Suprapubic skin (tissue), 4 donors: ENCODE data around the gene TSPAN18.

ENCODE experiments used
- CTCF ChIP-seq, 2 donors: fragments of 200-600 bp in 1 of 2; fragments of 450-650 bp in 1 of 2; sonication (generic) in 1 of 2; IDR thresholded peaks; one replicate each; pipeline ENCODE4 v1.5.1; 2016 to 2019; ENCODE audit warnings: antibody characterized with exemption in 2 of 2, mild to moderate bottlenecking in 1 of 2, moderate library complexity in 1 of 2
- EP300 ChIP-seq: sonication (generic); formaldehyde crosslinking; IDR thresholded peaks from one replicate; pipeline ENCODE4 v1.6.1; 2017; ENCODE audit warnings: antibody characterized with exemption
- POLR2A ChIP-seq, 2 donors: fragments of 450-650 bp; IDR thresholded peaks; one replicate each; pipeline ENCODE4 v1.6.1; 2017; ENCODE audit warnings: antibody characterized with exemption in 2 of 2, mild to moderate bottlenecking in 2 of 2, moderate library complexity in 2 of 2
- POLR2AphosphoS5 ChIP-seq, 3 donors: sonication (generic); formaldehyde crosslinking; IDR thresholded peaks; one replicate each; pipeline ENCODE4 v1.6.1; 2017; ENCODE audit warnings: antibody characterized with exemption in 3 of 3

- TF ChIP-seq CTCF (IDR thresholded peaks at IDR 0.05) = no peak
- TF ChIP-seq POLR2A (IDR thresholded peaks at IDR 0.05) = no peak
- TF ChIP-seq POLR2AphosphoS5 (IDR thresholded peaks at IDR 0.05) = no peak
- no peak for TF ChIP-seq EP300
Measured at GRCh38 chr11:44709966-44710365, 16.8 kb upstream of the TSPAN18 start.
